Left colon (tissue), 2 donors: ENCODE data around the gene PNMA8B. TPM values are rescaled to one million over a fixed set of nuclear protein-coding genes. Genes with fewer than 3 reads are reported as not detected.
"Not testable (repeated sequence)": the region's sequence is repeated elsewhere in the genome, so short reads cannot be mapped to it uniquely, and the experiment has no call there.

Source experiments
- ATAC-seq: fragments of 200-7000 bp; cut with Tn5 transposase; one replicate; pipeline ENCODE4 v1.9.1; 2020; ENCODE audit warnings: mild to moderate bottlenecking, moderate library complexity
- DNase-seq, 2 donors: peaks; one replicate each; pipeline ENCODE4 v3.0.0-alpha.2; 2020
- intact Hi-C, 2 donors: fragments of 100-400 bp; cut with DNase I in 1 of 2; cut with micrococcal nuclease in 1 of 2; formaldehyde crosslinking; loops; one replicate each; pipeline versions ENCODE4 v1.11.2 to v1.14.0; 2022; cut with DNase I, micrococcal nuclease
- total RNA-seq, 2 donors: library from RNA; stranded (reverse); fragmentation: NEBNext Ultra II Directional; extraction: Animal tissue kit (Norgen Biotek cat#: 25700); gene quantifications; one replicate each; pipeline ENCODE4 v1.2.1, GENCODE V29; 2021
- donor health status: DM: no; HTN: no; CAD: no.
- donor health status: DM: yes; HTN: yes; CAD: no.

The PNMA8B gene
- total RNA-seq, 2 donors from 2014 or later: 0.21 to 0.61 TPM

GRCh38 chr19:46515290-46515609 lies 19.6 kb upstream of the PNMA8B start:
- intact Hi-C loops: loop anchor here in 1 of 2 donors (10.0 kb wide), 1 partner anchor 110 kb away; no protein-coding TSS in a partner anchor
- ATAC-seq: no peak

GRCh38 chr19:46514589-46515289 lies 19.1 kb upstream of the PNMA8B start:
- intact Hi-C loops: loop anchor here in 1 of 2 donors (10.0 kb wide), 1 partner anchor 110 kb away; no protein-coding TSS in a partner anchor
- ATAC-seq (no peak), DNase-seq (no peak)

More at GRCh38 chr19:46515290-46515609, 19.6 kb upstream of the PNMA8B start:
- DNase-seq: no peak

- DNase-seq (peak; percentile 47 to 77), ATAC-seq (peak; percentile 86)
- intact Hi-C loops: loop anchor here in 1 of 2 donors (10.0 kb wide), 1 partner anchor 109 kb away; no protein-coding TSS in a partner anchor
Observed at GRCh38 chr19:46513461-46514236, 18.0 kb upstream of the PNMA8B start.

GRCh38 chr19:46511237-46511636 lies 15.6 kb upstream of the PNMA8B start:
- no peak for ATAC-seq
- no peak for DNase-seq
- intact Hi-C loops: loop anchor here in 1 of 2 donors (10.0 kb wide), 1 partner anchor 106 kb away; no protein-coding TSS in a partner anchor

GRCh38 chr19:46508206-46508605 lies 12.5 kb upstream of the PNMA8B start:
- no peak for ATAC-seq
- intact Hi-C loops: no loop called here

GRCh38 chr19:46503848-46504453 lies 8.3 kb upstream of the PNMA8B start:
- ATAC-seq (no peak), DNase-seq (no peak)
- intact Hi-C loops: no loop called here

More at GRCh38 chr19:46508206-46508605, 12.5 kb upstream of the PNMA8B start:
- DNase-seq: no peak

- no peak for DNase-seq
- no peak for ATAC-seq
- intact Hi-C loops: no loop called here
Observed at GRCh38 chr19:46502891-46503290, 7.2 kb upstream of the PNMA8B start.

- intact Hi-C loops: no loop called here
- DNase-seq (no peak), ATAC-seq (no peak)
Observed at GRCh38 chr19:46499692-46500091, 4.0 kb upstream of the PNMA8B start.

GRCh38 chr19:46497773-46498172 lies 2.1 kb upstream of the PNMA8B start:
- ATAC-seq (no peak), DNase-seq (no peak)
- intact Hi-C loops: no loop called here

GRCh38 chr19:46496886-46497285 lies 1.2 kb upstream of the PNMA8B start:
- intact Hi-C loops, ATAC-seq, DNase-seq: not testable (repeated sequence)

- DNase-seq: no peak
- no peak for ATAC-seq
- intact Hi-C loops: no loop called here
Observed at GRCh38 chr19:46496304-46496703, 637 bp upstream of the PNMA8B start.

- ATAC-seq (no peak), DNase-seq (no peak)
- intact Hi-C loops: no loop called here
Observed at GRCh38 chr19:46494941-46495785, 504 bp downstream of the PNMA8B start.

GRCh38 chr19:46494146-46494940 lies 1.3 kb downstream of the PNMA8B start:
- ATAC-seq: no peak
- intact Hi-C loops: no loop called here
- DNase-seq: no peak

GRCh38 chr19:46493236-46494145 lies 2.2 kb downstream of the PNMA8B start:
- intact Hi-C loops: no loop called here
- DNase-seq (no peak), ATAC-seq (peak; percentile 38)

GRCh38 chr19:46492841-46493235 lies 2.8 kb downstream of the PNMA8B start:
- intact Hi-C loops: no loop called here
- no peak for DNase-seq

GRCh38 chr19:46491975-46492682 lies 3.5 kb downstream of the PNMA8B start:
- no peak for ATAC-seq
- intact Hi-C loops: no loop called here

More at GRCh38 chr19:46492841-46493235, 2.8 kb downstream of the PNMA8B start:
- no peak for ATAC-seq

More at GRCh38 chr19:46491975-46492682, 3.5 kb downstream of the PNMA8B start:
- DNase-seq: no peak
